Measurements from ENCODE around the gene EXD3.
A peak's percentile ranks its signal among the peaks of the same experiment; 100 is the strongest.

EXD3 gene

DNA sequence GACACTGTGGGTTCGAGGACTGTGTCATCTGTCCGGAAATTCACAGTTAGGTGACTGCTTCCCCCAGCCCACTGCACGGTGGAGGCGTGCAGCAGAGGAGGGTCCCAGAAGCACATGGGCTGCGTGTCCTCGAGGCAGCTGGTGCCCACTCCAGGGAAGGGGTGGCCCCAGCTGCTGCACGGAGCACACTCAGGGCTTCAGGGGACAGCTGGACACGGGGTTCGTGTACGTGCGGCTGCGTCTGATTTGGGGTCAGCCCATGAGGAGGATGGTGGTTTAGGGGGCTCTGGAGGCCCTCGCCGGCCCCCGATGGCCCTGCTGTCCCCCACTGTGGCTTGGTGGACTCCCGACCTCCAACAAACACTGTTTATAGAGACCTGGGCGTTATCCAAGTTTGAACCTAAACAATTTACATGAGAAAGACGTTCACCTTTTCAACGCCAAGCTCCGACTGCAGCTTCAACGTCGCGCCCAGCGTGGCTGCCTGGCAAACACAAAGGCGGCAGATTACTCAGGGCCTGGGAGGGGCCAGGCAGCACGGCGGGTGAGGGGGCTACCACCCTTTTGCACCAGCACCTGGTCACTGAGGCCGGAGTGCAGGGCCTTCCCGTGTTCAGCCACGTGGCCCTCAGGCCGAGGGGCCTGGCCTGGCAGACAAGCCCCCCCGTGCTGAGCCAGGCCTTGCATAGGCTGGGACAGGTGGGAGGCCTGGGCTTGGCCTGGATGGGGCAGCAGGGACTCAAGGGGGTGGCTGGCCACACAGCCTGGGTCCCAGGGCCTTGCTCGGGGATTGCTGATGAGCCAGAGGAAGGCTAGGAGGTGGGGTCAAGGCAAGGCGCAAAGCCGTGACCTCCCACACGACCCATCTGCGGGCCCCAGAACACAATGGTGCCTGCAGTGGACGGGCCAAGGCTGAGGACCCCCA is 55.2 kb downstream of the EXD3 start:
- FAIRE-seq (no peak), DNase-seq (ENCODE audit: low spot score) (no peak)

DNA sequence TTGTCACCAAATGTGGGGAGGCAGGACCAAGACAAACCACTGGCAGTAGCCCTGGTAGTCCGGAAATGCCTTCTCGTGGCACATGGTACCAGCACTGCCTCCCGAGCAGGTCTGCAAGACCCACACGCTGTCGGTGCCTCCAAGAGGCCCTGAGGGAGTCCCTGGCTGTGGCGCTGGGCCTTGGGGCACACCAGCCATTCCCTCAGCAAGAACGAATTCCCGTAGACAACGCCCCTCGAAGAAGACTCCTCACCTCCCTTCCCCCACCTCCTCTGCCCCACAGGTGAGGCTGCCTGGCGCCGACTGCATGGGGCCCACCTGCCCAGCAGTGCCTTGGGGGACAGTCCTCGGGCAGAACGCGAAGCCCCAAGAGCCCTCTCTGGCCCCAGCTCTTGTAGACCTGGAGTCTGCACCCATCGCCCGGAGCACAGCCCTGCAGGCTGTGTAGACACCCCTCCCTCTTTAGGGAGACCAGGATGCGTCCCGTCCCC is 56.0 kb downstream of the EXD3 start:
- FAIRE-seq = no peak
- DNase-seq (ENCODE audit: low spot score) = no peak

DNA sequence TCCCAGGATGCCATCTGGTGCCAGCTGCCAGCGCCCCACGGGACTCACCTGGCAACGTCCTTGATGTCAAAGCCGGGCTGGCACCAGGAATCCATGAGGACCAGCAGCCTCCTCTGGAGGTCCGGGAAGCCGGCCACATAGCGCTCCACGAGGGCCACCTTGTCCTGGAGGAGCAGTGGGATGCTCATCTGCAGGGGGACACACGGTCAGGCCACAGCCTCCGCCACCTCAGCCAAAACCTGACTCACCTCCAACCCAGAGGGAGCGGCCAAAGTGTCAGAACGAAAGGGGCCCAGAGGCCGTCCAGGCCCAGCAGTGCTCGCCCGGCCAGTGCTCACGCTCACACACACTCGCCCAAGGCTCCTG is 56.5 kb downstream of the EXD3 start:
- FAIRE-seq (no peak), DNase-seq (ENCODE audit: low spot score) (no peak)

DNA sequence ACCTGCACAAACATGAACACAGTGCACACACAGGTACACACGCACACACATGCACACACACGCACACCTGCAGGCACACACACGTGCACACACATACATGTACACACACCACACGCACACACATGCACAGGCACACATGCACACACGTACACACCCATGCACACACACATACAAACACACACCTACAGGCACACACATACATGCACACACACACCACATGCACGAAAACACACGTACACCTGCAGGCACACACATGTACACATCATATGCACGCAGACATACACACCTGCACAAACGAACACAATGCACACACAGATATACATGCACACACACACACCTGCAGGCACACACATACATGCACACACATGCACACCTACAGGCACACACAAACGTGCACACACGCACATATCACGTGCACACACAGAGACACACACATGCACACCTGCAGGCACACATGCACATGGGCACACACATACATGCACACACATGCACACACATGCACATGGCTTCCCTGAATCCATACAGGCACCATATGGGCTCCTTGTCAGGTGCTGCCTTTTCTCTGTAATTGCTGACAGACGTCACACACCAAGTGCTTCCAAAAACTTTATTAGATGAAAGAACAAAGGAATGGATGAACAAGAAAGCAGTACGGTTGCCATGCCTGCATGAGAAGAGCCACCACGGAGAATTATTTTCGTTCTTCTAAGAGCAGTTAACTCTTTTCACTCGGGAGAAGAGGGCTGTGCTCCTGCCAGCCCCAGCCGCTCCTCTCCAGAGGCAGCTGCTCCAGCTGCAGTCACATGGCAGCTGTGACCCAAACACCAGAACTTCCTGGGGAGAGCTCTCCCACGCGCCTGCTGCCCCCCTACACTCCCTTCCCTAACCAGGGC is 57.2 kb downstream of the EXD3 start:
- FAIRE-seq (peak; percentile 96), DNase-seq (ENCODE audit: low spot score) (no peak)

DNA sequence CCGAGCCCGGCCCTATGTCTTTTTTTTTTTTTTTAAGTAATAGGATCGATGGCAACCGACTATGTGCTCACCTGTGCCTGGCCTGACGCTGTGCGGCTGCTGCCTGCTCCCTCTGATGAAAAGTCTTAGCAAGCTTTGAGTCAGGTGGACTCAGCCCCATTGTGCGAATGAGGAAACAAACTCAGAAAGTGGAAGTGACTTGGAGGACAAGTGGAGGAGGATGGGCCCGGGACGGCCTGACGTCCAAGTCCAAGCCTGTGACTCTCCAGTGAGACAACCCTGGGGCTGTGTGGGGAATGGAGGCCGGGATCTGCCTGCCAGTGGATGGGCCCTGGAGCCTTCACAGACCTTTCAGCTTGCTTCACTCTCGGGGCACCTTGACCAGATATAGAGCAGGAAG is 57.9 kb downstream of the EXD3 start:
- DNase-seq (ENCODE audit: low spot score) = no peak
- no peak for FAIRE-seq

DNA sequence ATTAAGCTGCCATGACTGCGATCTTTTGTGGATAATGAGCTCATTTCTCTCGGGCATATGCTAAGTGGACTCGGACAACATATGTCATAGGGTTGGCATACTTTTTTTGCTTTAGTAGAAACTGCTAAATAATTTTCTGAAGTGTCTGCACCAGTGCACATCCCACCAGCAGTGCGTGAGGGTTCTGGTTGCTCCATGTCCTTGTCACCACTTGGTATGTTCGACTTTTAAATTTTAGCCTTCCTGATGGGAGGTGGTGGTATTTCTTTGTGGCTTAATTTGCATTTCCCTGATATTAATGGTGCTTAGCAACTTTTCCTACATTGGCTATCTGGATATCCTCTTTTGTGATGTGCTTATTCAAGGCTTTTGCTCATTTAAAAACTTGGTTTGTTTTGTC is 63.1 kb downstream of the EXD3 start:
- no peak for FAIRE-seq

DNA sequence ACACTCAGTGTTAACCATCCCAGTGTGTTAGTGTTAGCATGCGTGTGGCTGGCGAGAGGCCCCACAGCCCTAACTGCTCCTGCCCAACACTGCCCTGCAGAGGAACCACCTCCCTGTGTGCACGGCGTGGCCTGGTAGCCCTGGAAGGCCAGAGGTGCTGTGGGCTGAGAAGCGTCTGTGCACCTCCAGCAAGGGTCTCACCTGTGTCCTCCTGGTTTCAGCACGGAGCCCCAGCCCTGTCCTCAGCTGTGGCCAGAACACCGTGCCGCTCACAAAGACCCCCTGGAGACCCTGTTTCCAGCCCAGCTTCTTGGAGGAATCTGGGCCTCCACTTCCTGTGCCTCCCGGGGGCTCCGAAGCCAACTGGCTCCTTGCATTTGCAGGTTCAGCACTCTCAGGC is 64.8 kb downstream of the EXD3 start:
- FAIRE-seq (no peak), DNase-seq (ENCODE audit: low spot score) (no peak)

More for the DNA sequence above, 63.1 kb downstream of the EXD3 start:
- DNase-seq (ENCODE audit: low spot score) = no peak

DNA sequence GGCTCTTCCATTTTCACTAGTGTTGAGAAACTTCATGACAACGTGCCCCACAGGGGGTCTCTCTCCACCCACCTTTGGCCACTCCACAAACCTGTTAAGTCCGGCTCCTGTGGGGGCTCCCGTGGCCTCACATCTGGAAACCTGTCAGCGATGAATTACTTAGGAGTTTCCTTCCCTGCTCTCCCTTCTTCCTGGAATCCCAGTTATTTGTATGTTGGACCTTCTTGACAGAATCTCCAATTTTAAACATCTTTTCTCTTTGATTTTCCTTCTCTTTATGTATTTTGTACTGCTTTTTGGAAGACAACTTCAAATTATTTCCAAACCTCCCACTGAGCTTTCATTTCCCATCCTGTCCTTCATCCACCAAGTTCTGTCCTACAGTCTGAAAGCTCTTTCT is 65.8 kb downstream of the EXD3 start:
- FAIRE-seq (no peak), DNase-seq (ENCODE audit: low spot score) (no peak)

DNA sequence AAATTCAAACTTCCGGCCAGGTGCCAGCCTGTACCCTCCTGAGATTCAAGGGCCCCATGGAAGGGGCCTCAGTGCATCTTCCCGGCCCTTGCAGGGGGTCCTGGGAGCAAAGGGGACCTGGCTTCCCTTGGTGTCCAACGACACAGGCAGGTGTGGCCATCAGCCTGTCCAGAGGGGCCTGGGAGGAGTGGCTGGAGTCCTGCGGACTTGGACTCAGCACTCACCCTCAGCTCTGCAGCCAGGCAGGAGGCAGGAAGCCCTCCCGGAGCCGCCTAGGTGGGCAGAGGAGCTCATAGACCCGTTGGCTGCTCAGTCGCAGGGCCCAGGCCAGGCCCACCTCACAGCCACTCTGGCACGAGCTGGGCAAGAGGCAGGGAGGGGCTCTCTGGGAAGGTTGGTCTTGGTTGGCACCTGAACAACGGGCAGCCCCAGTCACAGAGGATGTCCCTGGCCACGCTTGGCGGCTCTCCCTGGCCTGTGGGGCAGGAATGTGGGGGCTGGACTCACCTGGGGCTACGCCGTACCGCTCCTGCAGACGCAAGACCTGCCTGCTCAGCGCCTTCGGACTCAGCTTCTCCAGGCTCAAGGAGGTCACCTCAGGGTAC is 67.1 kb downstream of the EXD3 start:
- no peak for FAIRE-seq
- no peak for DNase-seq (ENCODE audit: low spot score)

DNA sequence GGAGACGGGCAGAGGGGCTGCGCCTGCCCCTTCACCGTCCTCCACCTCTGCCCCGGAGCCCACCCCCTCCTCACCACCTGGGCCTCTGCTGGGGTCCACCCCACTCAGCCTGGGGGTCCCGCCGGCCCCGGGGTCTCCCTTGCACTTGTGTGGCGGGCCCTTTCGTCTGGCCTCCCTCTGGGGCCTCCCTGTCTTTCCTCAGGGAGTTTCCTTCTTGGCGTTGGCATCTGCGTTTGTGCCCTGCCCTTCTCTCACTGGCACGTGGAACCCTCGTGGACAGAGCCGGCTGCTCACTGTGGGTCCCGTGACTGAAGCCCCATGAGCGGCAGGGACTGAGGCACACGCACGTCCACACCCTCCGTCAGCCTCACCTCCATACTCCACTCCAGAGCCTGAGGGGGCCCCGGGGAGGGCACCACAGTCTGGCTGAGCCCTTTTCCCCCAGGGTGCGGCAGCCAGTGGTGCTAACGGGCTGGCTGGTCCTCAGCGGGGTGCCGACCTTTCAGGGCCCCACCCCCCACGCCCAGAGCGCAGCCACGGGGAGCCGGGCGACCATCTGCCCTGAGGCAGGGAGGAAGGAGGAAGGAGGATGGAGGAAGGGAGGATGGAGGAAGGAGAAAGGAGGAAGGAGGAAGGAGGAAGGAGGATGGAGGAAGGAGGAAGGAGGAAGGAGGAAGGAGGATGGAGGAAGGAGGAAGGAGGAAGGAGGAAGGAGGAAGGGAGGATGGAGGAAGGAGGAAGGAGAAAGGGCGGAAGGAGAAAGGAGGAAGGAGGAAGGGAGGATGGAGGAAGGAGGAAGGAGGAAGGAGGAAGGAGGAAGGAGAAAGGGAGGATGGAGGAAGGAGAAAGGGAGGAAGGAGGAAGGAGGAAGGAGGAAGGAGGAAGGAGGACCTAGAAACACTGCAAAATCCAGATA is 67.9 kb downstream of the EXD3 start:
- DNase-seq (ENCODE audit: low spot score) (no peak), FAIRE-seq (peak; percentile 100)

DNA sequence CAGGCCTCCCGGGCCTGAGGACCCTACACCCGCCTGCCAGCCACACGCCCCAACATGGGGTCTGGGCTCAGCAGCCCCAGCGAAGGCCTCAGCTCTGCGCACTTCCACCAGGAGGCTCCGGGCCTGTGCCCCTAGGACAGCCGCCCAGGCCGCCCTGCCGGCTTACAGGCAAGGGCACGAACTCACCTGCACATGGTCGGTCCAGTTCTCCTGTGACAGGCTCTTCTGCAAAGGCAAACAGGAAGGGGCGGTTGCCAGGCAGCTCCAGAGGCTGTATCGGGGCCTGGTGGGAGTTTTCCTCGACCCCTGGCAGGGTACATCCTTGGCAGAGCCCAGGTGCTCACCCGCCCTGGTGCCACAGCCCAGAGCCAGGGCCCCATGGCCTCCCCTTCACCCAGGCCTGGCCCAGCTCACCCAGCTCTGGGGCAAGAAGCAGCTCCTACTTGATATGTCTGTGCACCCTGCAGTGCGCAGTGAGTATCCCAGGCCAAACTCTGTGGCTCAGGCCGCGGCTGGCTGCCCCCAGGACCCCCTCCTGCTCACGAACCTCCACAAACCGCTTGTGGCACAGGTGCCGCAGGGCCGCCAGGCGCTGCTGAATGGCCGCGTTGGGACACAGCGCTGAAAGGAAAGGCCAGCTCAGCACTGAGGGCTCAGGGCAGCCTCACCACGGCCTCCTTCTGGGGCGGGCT is 68.7 kb downstream of the EXD3 start:
- FAIRE-seq (no peak), DNase-seq (ENCODE audit: low spot score) (no peak)

DNA sequence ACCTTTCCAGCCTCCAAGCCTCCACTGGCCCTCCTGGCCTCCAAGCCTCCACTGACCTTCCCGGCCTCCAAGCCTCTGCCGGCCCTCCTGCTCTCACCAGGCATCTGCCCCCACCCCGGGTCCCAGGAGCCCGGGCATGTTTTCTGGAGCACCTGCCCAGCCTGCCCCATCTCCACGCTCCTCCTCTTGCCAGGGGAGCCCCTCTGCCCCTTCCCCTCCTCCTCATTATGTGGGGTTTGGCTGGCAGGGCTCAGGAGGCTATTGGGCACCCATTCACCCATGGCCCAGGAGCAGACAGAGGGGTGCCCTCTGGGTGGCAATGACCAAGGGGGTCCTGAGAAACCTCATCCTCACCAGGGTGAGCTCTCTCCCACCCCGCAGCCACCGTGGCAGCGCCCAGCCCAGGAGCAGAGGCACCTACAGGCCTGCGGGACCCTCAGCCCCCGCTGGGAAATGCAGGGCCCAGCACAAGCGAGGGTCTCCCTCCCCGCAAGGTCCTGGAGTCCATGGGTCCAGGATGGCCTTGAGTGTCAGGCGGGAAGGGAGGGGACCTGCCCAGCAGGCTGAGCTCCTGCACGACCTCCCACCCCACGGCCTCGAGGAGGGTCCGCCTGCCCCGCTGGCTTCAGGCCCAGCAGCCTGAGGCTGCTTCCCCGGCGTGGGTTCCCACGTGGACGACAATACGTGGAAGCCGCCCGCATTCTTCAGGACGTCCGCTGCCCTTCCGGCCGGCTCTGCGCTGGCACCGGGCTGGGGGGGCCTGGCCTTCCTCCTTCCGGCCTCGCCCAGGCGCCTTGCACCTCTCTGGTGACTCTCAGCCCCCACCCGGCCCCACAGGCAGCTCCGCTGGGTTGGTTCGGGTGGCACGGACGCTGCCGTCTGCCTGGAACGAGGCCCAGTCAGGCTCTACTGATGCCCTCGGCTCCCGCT is 69.5 kb downstream of the EXD3 start:
- FAIRE-seq (no peak), DNase-seq (ENCODE audit: low spot score) (no peak)

DNA sequence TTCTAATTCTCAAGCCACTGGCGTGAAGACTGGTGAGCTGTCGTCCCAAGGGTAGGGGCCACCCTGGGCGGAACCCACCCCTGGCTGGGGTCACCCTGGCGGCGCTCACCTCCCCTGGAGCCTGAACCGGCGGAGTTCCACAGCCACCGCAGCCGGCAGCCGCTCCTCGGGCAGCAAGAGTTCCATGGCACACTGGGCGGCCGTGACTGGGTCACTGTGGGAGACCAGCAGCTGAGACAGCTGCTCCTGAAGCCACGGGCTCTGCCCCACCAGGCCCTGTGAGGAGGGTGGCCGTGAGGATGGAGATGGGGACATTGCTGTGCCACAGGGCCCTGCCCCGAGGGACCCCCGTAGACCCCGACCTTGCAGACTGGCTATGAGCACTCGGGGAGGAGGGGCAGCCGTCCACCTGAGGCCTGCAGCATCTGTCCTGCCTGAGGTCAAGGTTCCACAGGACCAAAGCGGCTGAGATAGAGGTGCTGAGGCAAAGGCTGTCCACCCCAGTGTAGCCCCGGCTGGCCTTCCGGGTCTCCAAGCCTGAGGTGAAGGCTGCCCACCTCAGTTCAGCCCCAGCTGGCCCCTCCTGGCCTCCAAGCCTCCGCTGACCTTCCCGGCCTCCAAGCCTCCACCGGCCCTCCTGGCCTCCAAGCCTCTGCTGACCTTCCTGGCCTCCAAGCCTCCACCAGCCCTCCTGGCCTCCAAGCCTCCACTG is 70.3 kb downstream of the EXD3 start:
- DNase-seq (ENCODE audit: low spot score) (no peak), FAIRE-seq (no peak)

DNA sequence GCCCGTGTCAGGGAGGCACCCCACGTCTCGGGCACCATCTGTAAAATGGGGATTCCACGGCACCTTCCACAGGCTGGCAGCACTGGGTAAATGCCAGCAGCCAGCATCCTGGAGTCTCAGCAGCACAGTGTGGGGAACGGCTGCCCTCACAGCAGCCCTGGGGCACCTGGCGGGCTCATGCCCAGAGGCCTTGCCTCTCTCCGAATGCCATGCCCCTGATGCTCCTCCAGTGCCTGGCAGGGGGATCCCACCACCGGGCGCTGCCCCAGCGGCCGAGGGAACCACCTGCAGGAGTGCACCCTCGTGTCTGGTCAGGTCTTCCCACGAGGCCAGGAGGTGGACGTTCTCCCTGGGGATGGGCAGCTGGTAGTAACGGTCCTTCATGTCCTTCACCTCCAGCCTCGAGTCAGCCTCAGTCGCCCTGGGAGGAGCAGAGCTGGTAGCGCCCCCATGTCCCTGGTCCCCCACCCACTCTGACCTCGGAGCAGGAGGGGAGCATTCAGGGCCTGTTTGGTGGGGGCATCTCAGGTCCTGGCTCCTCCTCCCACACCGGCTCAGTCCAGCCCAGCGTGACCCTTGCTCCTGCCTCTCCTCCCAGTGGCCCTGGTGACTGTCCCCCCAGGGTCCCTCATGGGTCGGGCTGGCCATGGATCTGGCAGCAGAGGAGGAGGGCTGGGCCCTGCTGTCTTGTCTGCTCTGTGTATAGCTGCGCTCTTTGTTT is 71.0 kb downstream of the EXD3 start:
- no peak for FAIRE-seq
- no peak for DNase-seq (ENCODE audit: low spot score)

DNA sequence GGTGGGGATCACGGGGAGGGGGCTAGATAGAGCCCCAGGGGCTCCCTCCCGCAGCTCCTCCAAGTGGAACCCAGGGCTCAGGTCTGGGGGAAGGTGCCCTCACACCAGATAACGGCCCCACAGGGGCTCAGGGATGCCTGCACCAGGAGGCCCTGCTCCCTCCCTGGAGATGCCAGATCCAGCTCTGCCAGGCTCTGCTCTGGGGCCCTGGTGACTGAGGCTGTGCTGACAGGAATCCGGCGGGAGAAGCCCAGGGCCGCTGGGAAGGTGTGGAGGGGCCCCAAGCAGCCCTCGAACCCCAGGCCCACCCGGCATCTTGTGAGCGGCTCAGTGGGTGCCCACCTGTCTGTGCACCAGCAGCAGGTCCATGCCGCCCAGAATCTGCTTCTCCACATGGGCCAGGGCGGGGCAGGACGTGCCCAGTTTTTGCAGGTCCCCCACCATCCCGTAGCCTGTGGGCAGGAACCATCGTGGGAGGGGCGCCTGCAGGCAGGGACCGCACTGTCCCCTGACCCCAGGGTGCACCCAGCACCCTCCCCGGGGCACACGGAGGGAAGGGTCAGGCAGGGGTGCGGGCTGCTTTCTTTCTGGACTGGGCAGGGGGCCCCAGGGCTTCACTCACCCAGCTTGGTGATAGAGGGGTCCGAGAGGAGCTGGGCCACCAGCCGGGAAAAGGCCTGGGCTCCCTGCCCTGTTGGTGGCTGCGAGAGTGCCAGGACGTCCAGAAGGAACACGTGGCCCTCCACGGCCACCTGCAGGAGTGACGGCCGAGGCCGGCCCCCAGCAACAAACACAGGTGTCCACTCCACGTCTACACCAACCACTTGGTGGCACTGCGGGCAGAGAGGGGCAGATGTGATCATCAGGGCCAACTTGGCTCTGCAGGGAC is 72.0 kb downstream of the EXD3 start:
- no peak for FAIRE-seq
- no peak for DNase-seq (ENCODE audit: low spot score)

DNA sequence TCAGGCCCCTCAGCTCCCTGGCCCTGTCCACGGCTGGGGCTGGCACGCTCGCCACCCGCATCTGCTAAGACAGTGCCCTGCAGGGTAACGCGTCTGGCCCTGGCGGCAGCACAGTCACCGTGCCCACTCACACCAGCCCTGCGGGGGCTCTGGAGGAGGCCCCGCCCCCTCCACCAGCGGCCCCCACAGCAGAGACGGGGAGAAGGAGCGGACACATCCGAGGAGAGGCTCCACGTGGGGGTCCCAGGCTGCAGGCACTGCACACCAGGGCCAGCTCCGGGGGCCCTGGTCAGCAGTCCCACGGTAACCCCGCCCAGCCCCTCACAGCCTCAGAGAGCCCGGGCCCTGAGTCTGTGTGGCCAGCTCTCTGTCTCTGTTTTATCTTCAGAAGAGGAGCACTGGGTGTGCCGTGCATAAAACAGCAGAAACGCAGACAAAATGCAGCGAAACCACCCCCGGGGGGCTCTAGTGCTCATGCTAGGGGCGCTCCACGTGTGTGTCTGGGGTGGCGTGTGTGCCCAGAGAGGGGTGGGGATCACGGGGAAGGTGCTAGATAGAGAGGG is 73.4 kb downstream of the EXD3 start:
- DNase-seq (ENCODE audit: low spot score) (no peak), FAIRE-seq (no peak)

Measured in urothelium cell line (cell line).